ENCODE results near the gene DCAF11.

- no peak for TF ChIP-seq CTCF (tag by site-specific recombination; IDR thresholded peaks at IDR 0.05)
- no peak for TF ChIP-seq SP2 (tag by site-specific recombination; IDR thresholded peaks at IDR 0.05)
- no peak for TF ChIP-seq ZSCAN30 (tag by site-specific recombination; IDR thresholded peaks at IDR 0.05)
- TF ChIP-seq ZNF785 (tag by site-specific recombination; IDR thresholded peaks at IDR 0.05) = no peak
- TF ChIP-seq ZNF704 (tag by site-specific recombination; IDR thresholded peaks at IDR 0.05) = no peak
- TF ChIP-seq, protein P1, sequence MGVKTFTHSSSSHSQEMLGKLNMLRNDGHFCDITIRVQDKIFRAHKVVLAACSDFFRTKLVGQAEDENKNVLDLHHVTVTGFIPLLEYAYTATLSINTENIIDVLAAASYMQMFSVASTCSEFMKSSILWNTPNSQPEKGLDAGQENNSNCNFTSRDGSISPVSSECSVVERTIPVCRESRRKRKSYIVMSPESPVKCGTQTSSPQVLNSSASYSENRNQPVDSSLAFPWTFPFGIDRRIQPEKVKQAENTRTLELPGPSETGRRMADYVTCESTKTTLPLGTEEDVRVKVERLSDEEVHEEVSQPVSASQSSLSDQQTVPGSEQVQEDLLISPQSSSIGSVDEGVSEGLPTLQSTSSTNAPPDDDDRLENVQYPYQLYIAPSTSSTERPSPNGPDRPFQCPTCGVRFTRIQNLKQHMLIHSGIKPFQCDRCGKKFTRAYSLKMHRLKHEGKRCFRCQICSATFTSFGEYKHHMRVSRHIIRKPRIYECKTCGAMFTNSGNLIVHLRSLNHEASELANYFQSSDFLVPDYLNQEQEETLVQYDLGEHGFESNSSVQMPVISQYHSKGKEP (tag by site-specific recombination; IDR thresholded peaks at IDR 0.05) = no peak
Observed at GRCh38 chr14:24092505-24093206, 21.9 kb upstream of the DCAF11 start.
